Endodermal cell (in vitro differentiated cells): Measurements from ENCODE around the gene PTPRE. TPM values are rescaled to one million over a fixed set of nuclear protein-coding genes. Genes with fewer than 3 reads are reported as not detected.

ENCODE experiments used
- DNase-seq: peaks from one replicate; pipeline ENCODE4 v3.0.0-alpha.2; 2017
- H3K27ac ChIP-seq: 2 replicates; pipeline ENCODE4 v1.5.1; 2013; ENCODE audit warnings: mild to moderate bottlenecking, low read depth, low read length, moderate library complexity
- H3K27me3 ChIP-seq: 2 replicates; pipeline ENCODE4 v1.6.1; 2013; ENCODE audit warnings: mild to moderate bottlenecking, low read length, moderate library complexity; ENCODE audit not compliant: insufficient read depth, control insufficient read depth, poor library complexity, severe bottlenecking
- H3K36me3 ChIP-seq: 2 replicates; pipeline ENCODE4 v1.7.0; 2013; ENCODE audit warnings: mild to moderate bottlenecking, low read length, moderate library complexity; ENCODE audit not compliant: control insufficient read depth, insufficient read depth
- H3K4me1 ChIP-seq: one replicate; pipeline ENCODE4 v1.7.0; 2013; ENCODE audit warnings: low read length; ENCODE audit not compliant: control insufficient read depth, insufficient read depth
- H3K4me3 ChIP-seq: 2 replicates; pipeline ENCODE4 v1.5.1; 2013; ENCODE audit warnings: mild to moderate bottlenecking, low read length, moderate library complexity
- H3K9ac ChIP-seq: 2 replicates; pipeline ENCODE4 v1.6.1; 2013; ENCODE audit warnings: mild to moderate bottlenecking, low read length, moderate library complexity; ENCODE audit not compliant: poor library complexity, severe bottlenecking; ENCODE audit errors: extremely low read depth
- H3K9me3 ChIP-seq: 2 replicates; pipeline ENCODE4 v1.6.1; 2013; ENCODE audit warnings: mild to moderate bottlenecking, low read length, moderate library complexity; ENCODE audit not compliant: control insufficient read depth
- H3K27ac Mint-ChIP-seq: 2 replicates; pipeline ENCODE4 v1.8.0; 2020; ENCODE audit warnings: mixed read lengths
- H3K27me3 Mint-ChIP-seq: 2 replicates; pipeline ENCODE4 v1.8.0; 2021; ENCODE audit warnings: mild to moderate bottlenecking, mixed read lengths; ENCODE audit not compliant: insufficient read depth
- H3K36me3 Mint-ChIP-seq: 2 replicates; pipeline ENCODE4 v1.8.0; 2020; ENCODE audit warnings: low read depth, mixed read lengths
- H3K4me1 Mint-ChIP-seq: 2 replicates; pipeline ENCODE4 v1.8.0; 2020; ENCODE audit warnings: mixed read lengths
- H3K4me3 Mint-ChIP-seq: 2 replicates; pipeline ENCODE4 v1.8.0; 2020; ENCODE audit warnings: mild to moderate bottlenecking, moderate library complexity, mixed read lengths
- H3K9me3 Mint-ChIP-seq: 2 replicates; pipeline ENCODE4 v1.8.0; 2020; ENCODE audit warnings: mild to moderate bottlenecking, mixed read lengths
- WGBS, 2 experiments: methylation state at CpG; one replicate each; pipeline versions ENCODE4 v1.1.5 to v1.1.7; 2013; ENCODE audit warnings: missing lambda C conversion rate in 2 of 2, mixed read lengths in 1 of 2; ENCODE audit not compliant: insufficient coverage in 1 of 2, insufficient read length in 1 of 2; 5-methylcytosine and 5-hydroxymethylcytosine counted together
- total RNA-seq, 2 donors: library from RNA; stranded (reverse); fragmentation: NEBNext Ultra II Directional in 1 of 2; extraction: Animal tissue kit (Norgen Biotek cat#: 25700) in 1 of 2; gene quantifications; 2 replicates in 1 of 2; 3 replicates in 1 of 2; pipeline ENCODE4 v1.2.1, GENCODE V29; 2021
- TF ChIP-seq, protein P1 (sequence below): fragments of 200-600 bp; sonication (generic); conservative IDR thresholded peaks from 2 replicates; pipeline ENCODE4 v1.5.0; 2021; ENCODE audit warnings: antibody characterized with exemption, mild to moderate bottlenecking

PTPRE gene
- total RNA-seq, 2 donors from 2014 or later: 0.75 to 3.0 TPM

DNA sequence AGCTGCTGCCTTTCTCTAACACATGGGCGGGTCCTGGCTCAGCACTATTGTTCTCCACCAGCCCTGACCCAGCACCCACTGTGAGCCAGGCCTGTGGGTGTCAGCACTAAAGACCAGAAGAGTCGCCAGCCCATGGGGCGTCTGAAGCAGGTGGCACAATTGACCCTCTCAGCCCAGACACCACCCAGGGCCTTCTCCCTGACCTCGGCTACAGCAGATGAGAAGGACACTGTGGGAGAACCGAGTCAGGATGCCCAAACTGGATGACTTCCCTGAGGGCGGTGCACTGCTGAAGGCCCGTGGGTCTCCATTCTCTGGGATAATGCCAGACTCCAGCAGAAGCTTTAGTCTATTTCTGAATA, 122.4 kb downstream of the PTPRE start:
- H3K4me3 ChIP-seq: no peak overlapping the region
- TF ChIP-seq, protein P1, sequence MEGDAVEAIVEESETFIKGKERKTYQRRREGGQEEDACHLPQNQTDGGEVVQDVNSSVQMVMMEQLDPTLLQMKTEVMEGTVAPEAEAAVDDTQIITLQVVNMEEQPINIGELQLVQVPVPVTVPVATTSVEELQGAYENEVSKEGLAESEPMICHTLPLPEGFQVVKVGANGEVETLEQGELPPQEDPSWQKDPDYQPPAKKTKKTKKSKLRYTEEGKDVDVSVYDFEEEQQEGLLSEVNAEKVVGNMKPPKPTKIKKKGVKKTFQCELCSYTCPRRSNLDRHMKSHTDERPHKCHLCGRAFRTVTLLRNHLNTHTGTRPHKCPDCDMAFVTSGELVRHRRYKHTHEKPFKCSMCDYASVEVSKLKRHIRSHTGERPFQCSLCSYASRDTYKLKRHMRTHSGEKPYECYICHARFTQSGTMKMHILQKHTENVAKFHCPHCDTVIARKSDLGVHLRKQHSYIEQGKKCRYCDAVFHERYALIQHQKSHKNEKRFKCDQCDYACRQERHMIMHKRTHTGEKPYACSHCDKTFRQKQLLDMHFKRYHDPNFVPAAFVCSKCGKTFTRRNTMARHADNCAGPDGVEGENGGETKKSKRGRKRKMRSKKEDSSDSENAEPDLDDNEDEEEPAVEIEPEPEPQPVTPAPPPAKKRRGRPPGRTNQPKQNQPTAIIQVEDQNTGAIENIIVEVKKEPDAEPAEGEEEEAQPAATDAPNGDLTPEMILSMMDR: no peak
- no peaks in the 10 kb centered on the region for H3K27me3 ChIP-seq
- no peaks in the 10 kb centered on the region for H3K9me3 Mint-ChIP-seq
- no peak overlapping the region for H3K4me3 Mint-ChIP-seq
- H3K27ac Mint-ChIP-seq: no peak overlapping the region
- no peak for DNase-seq
- no peaks in the 10 kb centered on the region for H3K36me3 ChIP-seq
- H3K4me1 Mint-ChIP-seq: no peaks in the 10 kb centered on the region
- WGBS, 2 experiments: 90 to 100% methylated on average over 5 to 7 of the region's 7 CpGs
- H3K27me3 Mint-ChIP-seq: peaks cover 2% of the 10 kb centered on the region
- H3K9me3 ChIP-seq: no peaks in the 10 kb centered on the region
- H3K27ac ChIP-seq: no peak overlapping the region
- H3K36me3 Mint-ChIP-seq: no peaks in the 10 kb centered on the region
- peaks cover 4% of the 10 kb centered on the region for H3K4me1 ChIP-seq
- H3K9ac ChIP-seq: no peak overlapping the region

DNA sequence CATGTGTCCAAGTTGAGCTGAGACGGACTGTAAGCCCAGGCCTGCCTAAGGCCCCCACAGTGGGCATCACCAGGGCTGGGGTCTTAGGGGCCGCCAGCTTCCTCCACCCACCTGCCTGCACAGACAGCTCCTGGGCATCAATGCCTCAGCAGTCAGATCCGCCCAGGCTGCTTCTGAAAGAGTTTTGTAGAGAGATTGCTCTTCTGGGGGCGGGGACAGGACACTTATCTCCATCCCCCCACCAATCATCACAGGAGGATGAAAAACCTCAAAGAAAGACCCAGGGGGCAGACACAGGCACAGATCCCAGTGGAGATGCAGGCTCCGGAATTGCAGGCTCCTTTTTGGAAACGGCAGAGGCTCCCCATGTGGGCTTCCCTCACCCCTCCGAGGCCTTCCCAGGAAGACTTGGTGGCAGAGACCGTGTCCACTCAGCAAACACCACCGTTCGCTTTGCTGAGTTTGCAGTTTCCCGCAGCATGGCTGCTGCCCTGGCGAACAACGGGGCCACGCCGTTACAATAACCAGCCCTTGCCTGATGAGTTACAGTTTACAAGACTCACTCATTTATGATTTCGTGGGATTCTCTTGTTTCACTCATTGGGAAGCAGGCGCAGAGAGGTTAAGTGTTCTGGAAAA, 122.9 kb downstream of the PTPRE start:
- H3K4me1 Mint-ChIP-seq: no peaks in the 10 kb centered on the region
- H3K4me3 Mint-ChIP-seq: no peak overlapping the region
- H3K27me3 Mint-ChIP-seq: peaks cover 2% of the 10 kb centered on the region
- Histone ChIP-seq H3K4me1 (peaks cover 4% of the 10 kb centered on the region), H3K36me3 (no peaks in the 10 kb centered on the region), H3K4me3 (no peak overlapping the region), H3K9me3 (no peaks in the 10 kb centered on the region), H3K27me3 (no peaks in the 10 kb centered on the region), H3K27ac (no peak overlapping the region), H3K9ac (no peak overlapping the region)
- H3K27ac Mint-ChIP-seq: no peak overlapping the region
- WGBS, 2 experiments: 92 to 94% methylated on average over 14 to 17 of the region's 17 CpGs
- H3K36me3 Mint-ChIP-seq: no peaks in the 10 kb centered on the region
- no peak for DNase-seq
- TF ChIP-seq, protein P1: no peak
- H3K9me3 Mint-ChIP-seq: no peaks in the 10 kb centered on the region

DNA sequence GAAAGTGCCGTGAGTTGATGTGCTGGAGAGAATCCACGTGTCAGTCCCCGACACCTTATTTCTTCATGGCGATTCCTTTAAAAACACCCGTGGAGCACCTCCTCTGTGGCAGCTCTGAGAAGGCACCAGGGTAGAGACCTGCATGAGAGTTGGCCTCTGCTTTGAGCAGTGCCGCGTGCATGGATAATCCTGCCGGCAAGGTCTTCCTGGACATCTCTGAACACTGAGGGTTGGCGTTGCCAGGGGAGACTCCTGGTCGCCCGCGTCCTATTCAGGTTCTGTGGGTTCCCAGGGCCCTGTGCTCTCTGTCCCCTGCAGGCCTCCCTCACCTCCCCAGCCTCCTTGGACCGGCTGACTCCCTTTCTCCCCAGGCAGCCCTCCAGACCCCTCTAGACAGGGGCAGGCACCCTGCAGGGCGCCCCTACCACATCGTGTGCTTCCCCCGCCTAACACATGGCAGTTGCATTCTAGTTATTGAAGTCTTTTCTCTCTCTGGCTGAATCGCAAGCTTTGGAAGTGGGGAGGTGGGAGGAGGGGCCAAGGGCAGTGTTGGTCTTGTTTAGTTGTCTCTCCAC, 123.7 kb downstream of the PTPRE start:
- no peak for DNase-seq
- H3K4me1 Mint-ChIP-seq: no peaks in the 10 kb centered on the region
- no peaks in the 10 kb centered on the region for H3K36me3 Mint-ChIP-seq
- TF ChIP-seq, protein P1: no peak
- no peak overlapping the region for H3K27ac Mint-ChIP-seq
- Histone ChIP-seq H3K27me3 (no peaks in the 10 kb centered on the region), H3K4me3 (no peak overlapping the region), H3K9me3 (no peaks in the 10 kb centered on the region), H3K4me1 (peaks cover 4% of the 10 kb centered on the region), H3K36me3 (no peaks in the 10 kb centered on the region), H3K27ac (no peak overlapping the region), H3K9ac (no peak overlapping the region)
- WGBS, 2 experiments: 91 to 94% methylated on average over 12 to 16 of the region's 17 CpGs
- no peak overlapping the region for H3K4me3 Mint-ChIP-seq
- H3K9me3 Mint-ChIP-seq: no peaks in the 10 kb centered on the region
- peaks cover 2% of the 10 kb centered on the region for H3K27me3 Mint-ChIP-seq
